SK-N-MC (cell line): Measurements from ENCODE around the gene ST3GAL4.

ENCODE experiments used
- DNase-seq: peaks from one replicate; pipeline ENCODE4 v3.0.0-alpha.2; 2011; ENCODE audit warnings: low read depth, low spot score
- H3K27ac ChIP-seq: fragments of 200-600 bp; sonication (generic); 2 replicates; pipeline ENCODE4 v1.5.1; 2016; ENCODE audit warnings: mixed run types
- H3K36me3 ChIP-seq: fragments of 200-600 bp; sonication (generic); 2 replicates; pipeline ENCODE4 v1.6.1; 2017; ENCODE audit warnings: antibody characterized with exemption, low read length, mixed read lengths; ENCODE audit not compliant: insufficient read depth
- H3K4me3 ChIP-seq: fragments of 200-600 bp; sonication (generic); 2 replicates; pipeline ENCODE4 v1.5.1; 2016
- H3K9ac ChIP-seq: fragments of 200-600 bp; sonication (generic); 2 replicates; pipeline ENCODE4 v1.8.0; 2017; ENCODE audit warnings: mixed run types, mixed read lengths; ENCODE audit not compliant: insufficient read length
- H3K9me3 ChIP-seq: fragments of 200-600 bp; sonication (generic); 2 replicates; pipeline ENCODE4 v1.6.1; 2017; ENCODE audit warnings: low read depth, mild to moderate bottlenecking, antibody characterized with exemption, low read length, moderate library complexity, mixed read lengths
- EZH2 ChIP-seq: fragments of 200-600 bp; sonication (generic); IDR thresholded peaks from one replicate; pipeline ENCODE4 v1.6.1; 2017; ENCODE audit warnings: antibody characterized with exemption
- FOXP2 ChIP-seq: optimal IDR thresholded peaks from 2 replicates; pipeline ENCODE3; 2011; ENCODE audit warnings: mild to moderate bottlenecking, moderate library complexity; ENCODE audit not compliant: insufficient read depth; ENCODE audit errors: extremely low read length, control extremely low read depth
- POLR2AphosphoS5 ChIP-seq: IDR thresholded peaks from 2 replicates; pipeline ENCODE4 v1.6.1; 2012; ENCODE audit warnings: mild to moderate bottlenecking, low read depth, low read length, borderline replicate concordance

Gene ST3GAL4

DNA sequence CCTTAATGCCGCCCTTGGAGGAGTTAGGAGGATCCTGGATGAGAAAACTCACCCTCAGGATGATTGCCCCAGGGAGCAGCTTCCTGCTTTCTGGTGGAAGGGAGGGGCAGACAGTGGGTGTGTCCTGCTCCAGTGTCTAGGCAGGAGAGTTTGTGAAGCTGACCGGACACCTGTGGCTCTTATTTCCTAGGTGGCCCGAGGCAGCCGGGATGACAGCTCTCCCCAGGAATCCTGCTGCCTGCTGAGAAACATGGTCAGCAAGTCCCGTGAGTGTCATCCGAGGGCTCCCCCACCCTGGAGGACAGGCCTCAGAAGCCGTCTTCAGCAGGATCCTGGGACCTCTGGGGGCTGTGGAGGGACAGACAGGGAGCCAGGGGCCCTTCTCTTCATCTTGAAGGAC lies 50.4 kb downstream of the ST3GAL4 start:
- TF ChIP-seq POLR2AphosphoS5 = no peak
- TF ChIP-seq FOXP2 = no peak
- Histone ChIP-seq H3K9me3 (no peaks in the 10 kb centered on the region), H3K27ac (no peak overlapping the region), H3K36me3 (peaks cover 26% of the 10 kb centered on the region), H3K4me3 (no peak overlapping the region), H3K9ac (no peak overlapping the region)
- DNase-seq = no peak

- no peak overlapping the region for H3K9ac ChIP-seq
- H3K4me3 ChIP-seq = no peak overlapping the region
- no peak for DNase-seq
- H3K9me3 ChIP-seq = no peaks in the 10 kb centered on the region
- H3K27ac ChIP-seq = no peak overlapping the region
- H3K36me3 ChIP-seq = peaks cover 26% of the 10 kb centered on the region
- TF ChIP-seq POLR2AphosphoS5 (no peak), EZH2 (no peak), FOXP2 (no peak)
These were observed 50.9 kb downstream of the ST3GAL4 start for GRCh38 chr11:126406368-126406767.

DNA sequence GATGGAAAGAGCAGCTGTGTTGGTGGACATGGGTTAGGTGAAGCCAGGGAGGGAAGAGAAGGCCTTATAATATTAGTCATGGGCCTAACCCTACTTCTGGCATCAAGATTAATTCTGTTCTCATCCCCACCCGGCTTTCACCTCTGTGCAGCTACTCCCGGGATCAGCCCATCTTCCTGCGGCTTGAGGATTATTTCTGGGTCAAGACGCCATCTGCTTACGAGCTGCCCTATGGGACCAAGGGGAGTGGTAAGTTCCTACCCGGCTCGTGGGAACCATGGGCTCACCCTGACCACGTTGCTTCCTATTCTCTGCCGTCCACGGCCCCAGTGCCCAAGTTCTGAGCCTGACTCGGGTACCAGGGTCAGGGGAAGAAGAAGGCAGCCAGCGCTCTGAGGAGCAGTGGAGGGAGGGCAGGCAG lies 51.6 kb downstream of the ST3GAL4 start:
- no peak overlapping the region for H3K9ac ChIP-seq
- no peak overlapping the region for H3K4me3 ChIP-seq
- DNase-seq = no peak
- no peaks in the 10 kb centered on the region for H3K9me3 ChIP-seq
- TF ChIP-seq FOXP2 (no peak), POLR2AphosphoS5 (no peak), EZH2 (no peak)
- no peak overlapping the region for H3K27ac ChIP-seq
- peaks cover 26% of the 10 kb centered on the region for H3K36me3 ChIP-seq

- Histone ChIP-seq H3K9ac (no peak overlapping the region), H3K27ac (no peak overlapping the region), H3K9me3 (no peaks in the 10 kb centered on the region), H3K36me3 (peaks cover 28% of the 10 kb centered on the region), H3K4me3 (no peak overlapping the region)
- TF ChIP-seq POLR2AphosphoS5 (no peak), EZH2 (no peak), FOXP2 (no peak)
- no peak for DNase-seq
These were observed 52.3 kb downstream of the ST3GAL4 start for GRCh38 chr11:126407682-126408288.

GRCh38 chr11:126408496-126408895 lies 53.0 kb downstream of the ST3GAL4 start:
- no peak overlapping the region for H3K9ac ChIP-seq
- H3K4me3 ChIP-seq = no peak overlapping the region
- DNase-seq = no peak
- H3K36me3 ChIP-seq = peaks cover 32% of the 10 kb centered on the region
- H3K27ac ChIP-seq = no peak overlapping the region
- TF ChIP-seq POLR2AphosphoS5 = no peak
- no peak for TF ChIP-seq EZH2
- no peak for TF ChIP-seq FOXP2
- no peaks in the 10 kb centered on the region for H3K9me3 ChIP-seq

GRCh38 chr11:126408901-126409619 lies 53.6 kb downstream of the ST3GAL4 start:
- Histone ChIP-seq H3K27ac (no peak overlapping the region), H3K36me3 (peaks cover 36% of the 10 kb centered on the region), H3K9me3 (no peaks in the 10 kb centered on the region), H3K9ac (no peak overlapping the region), H3K4me3 (no peak overlapping the region)
- no peak for DNase-seq
- TF ChIP-seq EZH2 (no peak), FOXP2 (no peak), POLR2AphosphoS5 (no peak)

GRCh38 chr11:126409620-126409985 lies 54.1 kb downstream of the ST3GAL4 start:
- H3K27ac ChIP-seq = no peak overlapping the region
- H3K36me3 ChIP-seq = peaks cover 36% of the 10 kb centered on the region

DNA sequence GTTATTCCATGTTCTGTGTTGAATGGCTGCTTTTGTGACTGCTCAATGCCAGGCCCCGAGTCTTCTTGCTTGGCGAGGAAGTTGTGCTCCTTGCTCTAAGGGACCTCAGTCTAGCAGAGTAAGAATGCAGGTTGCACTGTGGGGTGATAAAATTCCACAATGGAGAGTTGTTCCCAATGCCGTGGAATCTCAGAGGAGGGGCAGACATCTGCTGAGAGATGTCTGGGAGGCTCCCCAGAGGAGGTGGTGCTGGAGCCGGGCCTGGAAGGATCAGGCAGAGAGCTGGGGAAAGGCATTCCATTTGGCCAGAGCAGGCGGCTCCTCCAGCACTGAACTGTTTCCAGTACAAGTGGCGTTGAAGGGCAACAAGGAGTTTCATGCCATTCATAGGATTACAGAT lies 55.2 kb downstream of the ST3GAL4 start:
- no peaks in the 10 kb centered on the region for H3K9me3 ChIP-seq
- H3K9ac ChIP-seq = no peak overlapping the region
- no peak overlapping the region for H3K27ac ChIP-seq
- H3K4me3 ChIP-seq = no peak overlapping the region
- H3K36me3 ChIP-seq = peaks cover 36% of the 10 kb centered on the region
- TF ChIP-seq FOXP2 (no peak), EZH2 (no peak), POLR2AphosphoS5 (no peak)
- no peak for DNase-seq

More at GRCh38 chr11:126409620-126409985, 54.1 kb downstream of the ST3GAL4 start:
- H3K9me3 ChIP-seq = no peaks in the 10 kb centered on the region
- no peak for DNase-seq
- H3K4me3 ChIP-seq = no peak overlapping the region
- no peak overlapping the region for H3K9ac ChIP-seq
- no peak for TF ChIP-seq POLR2AphosphoS5
